K562 (cell line): Measurements from ENCODE around the gene BOLA3. TPM values are rescaled to one million over a fixed set of nuclear protein-coding genes. Genes with fewer than 3 reads are reported as not detected.

Source experiments
- ADNP ChIP-seq: fragments of 200-800 bp; sonication (Bioruptor generic); IDR thresholded peaks from 2 replicates; pipeline ENCODE4 v1.6.1; 2016; ENCODE audit warnings: missing genetic modification characterization, missing compliant biosample characterization
- CREB3 ChIP-seq: fragments of 450-650 bp; conservative IDR thresholded peaks from 2 replicates; pipeline ENCODE4 v1.6.1; 2016; ENCODE audit warnings: missing genetic modification characterization, low read depth, mild to moderate bottlenecking, missing compliant biosample characterization, moderate library complexity
- DACH1 ChIP-seq: fragments of 450-650 bp; IDR thresholded peaks from 2 replicates; pipeline ENCODE4 v1.6.1; 2018; ENCODE audit not compliant: partially characterized antibody
- ERF ChIP-seq: fragments of 450-650 bp; formaldehyde crosslinking; IDR thresholded peaks from 2 replicates; pipeline ENCODE4 v1.4.0; 2020; ENCODE audit warnings: mild to moderate bottlenecking, mixed read lengths
- GTF2E2 ChIP-seq: fragments of 200-800 bp; sonication (Bioruptor generic); IDR thresholded peaks from 2 replicates; pipeline ENCODE4 v1.6.1; 2016; ENCODE audit warnings: missing genetic modification characterization, missing compliant biosample characterization
- HDAC6 ChIP-seq: IDR thresholded peaks from 2 replicates; pipeline ENCODE4 v1.6.1; 2012; ENCODE audit warnings: low read depth, mild to moderate bottlenecking, control low read depth, inconsistent platforms, low read length, moderate library complexity
- HNRNPH1 ChIP-seq: fragments of 200-400 bp; formaldehyde crosslinking; optimal IDR thresholded peaks from 2 replicates; pipeline ENCODE3; 2017; ENCODE audit warnings: low read depth, mild to moderate bottlenecking, low read length, moderate library complexity
- IRF9 ChIP-seq: fragments of 450-650 bp; IDR thresholded peaks from 2 replicates; pipeline ENCODE4 v1.6.1; 2016; ENCODE audit warnings: missing biosample characterization, missing genetic modification characterization
- KDM4B ChIP-seq, 2 experiments: fragments of 450-650 bp in 1 of 2; sonication (generic) in 1 of 2; IDR thresholded peaks; 2 replicates each; pipeline ENCODE4 v1.6.1; 2016 to 2017; ENCODE audit warnings: borderline replicate concordance in 2 of 2, antibody characterized with exemption in 1 of 2, low read depth in 1 of 2, mild to moderate bottlenecking in 1 of 2
- MGA ChIP-seq: fragments of 450-650 bp; IDR thresholded peaks from 2 replicates; pipeline ENCODE4 v1.6.1; 2016; ENCODE audit warnings: mild to moderate bottlenecking, moderate library complexity
- PTTG1 ChIP-seq: fragments of 450-650 bp; IDR thresholded peaks from 2 replicates; pipeline ENCODE4 v1.6.1; 2016; ENCODE audit warnings: low read depth, mild to moderate bottlenecking, missing genetic modification characterization, missing compliant biosample characterization
- RBM25 ChIP-seq: fragments of 200-400 bp; formaldehyde crosslinking; IDR thresholded peaks from 2 replicates; pipeline ENCODE4 v1.6.1; 2018; ENCODE audit warnings: low read length, low read depth, moderate library complexity; ENCODE audit not compliant: severe bottlenecking
- SIRT6 ChIP-seq: IDR thresholded peaks from one replicate; pipeline ENCODE4 v1.6.1; 2012; ENCODE audit warnings: low read depth, mild to moderate bottlenecking, control low read depth, inconsistent platforms, low read length, moderate library complexity
- SMARCE1 ChIP-seq: fragments of 450-650 bp; IDR thresholded peaks from 2 replicates; pipeline ENCODE4 v1.7.1; 2016; ENCODE audit warnings: mild to moderate bottlenecking
- polyA plus RNA-seq, 8 experiments: library from polyadenylated mRNA; depleted of rRNA in 4 of 8; stranded (reverse) in 5 of 8; unstranded in 3 of 8; fragments of >200 nt; fragmentation: Nextera tagmentation in 2 of 8; fragmentation: Illumina TruSeq in 1 of 8; extraction: Ambion mirVana in 2 of 8; extraction: Trizol in 1 of 8; gene quantifications; 2 replicates each; pipeline versions ENCODE4 v1.2.1 to v1.2.3, GENCODE V29; 2011 to 2014; ENCODE audit warnings: inconsistent platforms in 1 of 8, missing spikeins in 1 of 8
- total RNA-seq, 7 experiments: library from RNA; depleted of rRNA in 6 of 7; stranded (reverse); fragments of >200 nt in 6 of 7; fragmentation: Illumina TruSeq in 2 of 7; extraction: Trizol in 2 of 7; gene quantifications; 2 replicates each; pipeline versions ENCODE4 v1.2.1 to v1.2.3, GENCODE V29; 2011 to 2021; ENCODE audit warnings: low replicate concordance in 1 of 7

The BOLA3 gene
- total and polyA plus RNA-seq, 9 of the 15 experiments (the other 6 are each of a cell fraction or from before 2014, with no cell fraction given), result 149 to 619 (median 255) TPM

- TF ChIP-seq MGA, result peak; percentile 66; the same call in 1 of the 2 replicates
- no peak for TF ChIP-seq GTF2E2 (tag)
- TF ChIP-seq KDM4B (IDR thresholded peaks at IDR 0.05; ENCODE audit: borderline replicate concordance in 2 of 2, low read depth in 1 of 2), result peak in 1 of 2 experiments; percentile 42; a peak in 1 of 4 replicates
- TF ChIP-seq HDAC6, result no peak
- no peak for TF ChIP-seq SIRT6
- TF ChIP-seq RBM25, result peak; percentile 66
- no peak for TF ChIP-seq PTTG1
- TF ChIP-seq HNRNPH1, result no peak
- no peak; the same call in 1 of the 2 replicates for TF ChIP-seq ERF (CRISPR knock-in tag)
- no peak for TF ChIP-seq CREB3 (tag)
- 0 out of 2 replicates have a peak, but pooled peaks have one; percentile 10 for TF ChIP-seq SMARCE1
- no peak for TF ChIP-seq ADNP (tag)
- TF ChIP-seq DACH1, result no peak
- TF ChIP-seq IRF9, result no peak
Measured at GRCh38 chr2:74147727-74148456, at the start of gene BOLA3 (continued).
